HEK293T (cell line): ENCODE results near the gene PPWD1.

ENCODE experiments used
- ARNT ChIP-seq: fragments of 450-650 bp; IDR thresholded peaks from 2 replicates; pipeline ENCODE4 v1.6.1; 2017; ENCODE audit warnings: mild to moderate bottlenecking
- BHLHE40 ChIP-seq: fragments of 450-650 bp; IDR thresholded peaks from 2 replicates; pipeline ENCODE4 v1.6.1; 2016; ENCODE audit warnings: mild to moderate bottlenecking, moderate library complexity, borderline replicate concordance
- ELF4 ChIP-seq: fragments of 450-650 bp; IDR thresholded peaks from 2 replicates; pipeline ENCODE4 v1.6.1; 2017; ENCODE audit warnings: antibody characterized with exemption
- FOXA1 ChIP-seq: fragments of 450-650 bp; IDR thresholded peaks from 2 replicates; pipeline ENCODE4 v1.6.1; 2016; ENCODE audit warnings: mild to moderate bottlenecking
- FOXM1 ChIP-seq: fragments of 450-650 bp; IDR thresholded peaks from 2 replicates; pipeline ENCODE4 v1.6.1; 2017; ENCODE audit warnings: mild to moderate bottlenecking, borderline replicate concordance
- L3MBTL2 ChIP-seq: fragments of 450-650 bp; conservative IDR thresholded peaks from 2 replicates; pipeline ENCODE4 v1.6.1; 2016; ENCODE audit warnings: mild to moderate bottlenecking
- PKNOX1 ChIP-seq: fragments of 450-650 bp; IDR thresholded peaks from 2 replicates; pipeline ENCODE4 v1.6.1; 2016
- SP1 ChIP-seq: fragments of 450-650 bp; IDR thresholded peaks from 2 replicates; pipeline ENCODE4 v1.6.1; 2017
- SUZ12 ChIP-seq: fragments of 450-650 bp; IDR thresholded peaks from 2 replicates; pipeline ENCODE4 v1.6.1; 2016; ENCODE audit warnings: mild to moderate bottlenecking
- TARDBP ChIP-seq: fragments of 450-650 bp; IDR thresholded peaks from 2 replicates; pipeline ENCODE4 v1.6.1; 2016
- ZNF384 ChIP-seq: fragments of 450-650 bp; IDR thresholded peaks from 2 replicates; pipeline ENCODE4 v1.6.1; 2016

- TF ChIP-seq FOXA1 (no peak), TARDBP (no peak), ARNT (no peak), L3MBTL2 (no peak), ELF4 (no peak), BHLHE40 (no peak), SUZ12 (no peak), FOXM1 (no peak), SP1 (no peak), PKNOX1 (no peak), ZNF384 (no peak)
Observed at GRCh38 chr5:65525726-65526125, 37.4 kb upstream of the PPWD1 start.
